ENCODE results near the gene UTS2B.
A peak's percentile ranks its signal among the peaks of the same experiment; 100 is the strongest.

The UTS2B gene

DNA sequence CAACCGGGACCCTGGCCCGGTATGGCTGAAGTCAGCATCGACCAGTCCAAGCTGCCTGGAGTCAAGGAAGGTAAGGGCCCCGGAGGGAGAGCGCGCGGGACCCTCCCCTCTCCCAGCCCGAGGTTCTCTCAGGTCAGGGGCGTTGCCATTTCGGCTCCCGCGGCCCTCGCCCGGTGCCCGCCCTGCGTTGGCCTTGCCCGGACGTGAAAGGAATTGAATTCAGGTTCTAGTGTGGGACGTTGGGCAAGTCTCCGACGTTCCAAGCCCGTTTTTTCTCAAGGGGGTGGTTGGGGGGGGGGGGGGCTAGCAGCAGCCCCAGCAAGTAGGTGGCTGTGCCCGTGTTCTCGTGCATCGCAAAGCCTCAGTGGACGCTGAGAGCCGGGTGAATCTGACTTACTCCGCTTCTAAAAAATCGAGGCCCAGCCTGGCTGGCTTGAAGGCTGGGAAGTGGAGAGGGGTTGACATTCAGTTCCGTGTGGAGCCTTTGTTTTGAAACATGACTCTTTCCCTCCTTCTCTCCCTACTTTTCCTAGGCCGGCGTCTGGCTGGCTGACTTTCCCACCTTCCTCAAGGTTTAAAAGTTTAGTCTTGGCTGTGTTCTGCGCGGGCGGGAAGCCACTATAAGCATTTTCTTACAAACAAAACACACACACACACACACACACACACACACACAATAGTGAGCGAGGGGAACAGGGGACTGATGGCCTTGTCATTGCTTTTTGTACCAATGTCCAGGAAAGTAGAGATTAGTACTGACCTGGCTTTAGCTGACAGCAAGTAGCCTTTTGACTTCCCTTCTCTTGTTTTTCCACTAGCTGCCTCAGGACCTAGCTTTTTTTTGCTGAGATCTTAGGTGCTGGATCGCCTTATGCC is at the start of gene UTS2B:
TSS of gene UTS2B (minus strand) at position 873 of the 876 bp plus-strand sequence. CDS start 48,337 bp downstream, outside the sequence.
- DNase-seq (ENCODE audit: extremely low spot score), result peak; percentile 37
- ChIA-PET CTCF (no interaction called here), POLR2A (interaction anchor here (0.7 to 1.4 kb wide), 3 partner anchors 27 to 132 kb away, joined by 3 to 4 read pairs (median 4); no protein-coding TSS in a partner anchor)
- TF ChIP-seq HDGF (IDR thresholded peaks at IDR 0.05; ENCODE audit: borderline replicate concordance) (no peak), L3MBTL2 (conservative IDR thresholded peaks at IDR 0.05) (0 out of 2 replicates have a peak, but pooled peaks have one; percentile 26)

DNA sequence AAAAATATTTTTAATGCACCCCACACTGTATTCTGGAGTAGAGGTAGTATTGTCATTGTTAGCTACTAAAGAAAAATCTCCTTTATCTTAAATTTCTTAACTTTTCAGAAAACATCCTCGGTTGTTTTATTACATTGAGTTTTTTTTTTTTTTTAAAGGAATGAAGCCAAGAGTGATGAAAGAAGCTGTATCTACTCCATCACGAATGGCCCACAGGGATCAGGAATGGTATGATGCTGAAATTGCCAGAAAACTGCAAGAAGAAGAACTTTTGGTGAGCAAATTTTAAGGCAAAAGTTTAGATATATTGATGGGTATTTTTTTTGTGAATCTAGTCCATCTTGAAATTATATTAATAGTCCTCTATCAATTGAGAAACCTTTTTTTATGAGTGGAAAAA is 49.7 kb upstream of the UTS2B start:
- TF ChIP-seq ARNT (IDR thresholded peaks at IDR 0.05) (no peak), SP1 (IDR thresholded peaks at IDR 0.05) (no peak), SUZ12 (IDR thresholded peaks at IDR 0.05) (no peak), LEF1 (IDR thresholded peaks at IDR 0.05; ENCODE audit: borderline replicate concordance) (no peak), FOXM1 (IDR thresholded peaks at IDR 0.05; ENCODE audit: borderline replicate concordance) (no peak), ELF4 (IDR thresholded peaks at IDR 0.05) (no peak), HDGF (IDR thresholded peaks at IDR 0.05; ENCODE audit: borderline replicate concordance) (no peak), FOXK2 (IDR thresholded peaks at IDR 0.05) (no peak), CTBP1 (IDR thresholded peaks at IDR 0.05; ENCODE audit: borderline replicate concordance) (no peak), TARDBP (IDR thresholded peaks at IDR 0.05) (no peak), NFRKB (IDR thresholded peaks at IDR 0.05) (no peak), ZNF384 (IDR thresholded peaks at IDR 0.05) (no peak), FOXA1 (IDR thresholded peaks at IDR 0.05) (no peak), L3MBTL2 (conservative IDR thresholded peaks at IDR 0.05) (no peak), BHLHE40 (IDR thresholded peaks at IDR 0.05; ENCODE audit: borderline replicate concordance) (no peak)
- TF ChIP-seq, protein P1, sequence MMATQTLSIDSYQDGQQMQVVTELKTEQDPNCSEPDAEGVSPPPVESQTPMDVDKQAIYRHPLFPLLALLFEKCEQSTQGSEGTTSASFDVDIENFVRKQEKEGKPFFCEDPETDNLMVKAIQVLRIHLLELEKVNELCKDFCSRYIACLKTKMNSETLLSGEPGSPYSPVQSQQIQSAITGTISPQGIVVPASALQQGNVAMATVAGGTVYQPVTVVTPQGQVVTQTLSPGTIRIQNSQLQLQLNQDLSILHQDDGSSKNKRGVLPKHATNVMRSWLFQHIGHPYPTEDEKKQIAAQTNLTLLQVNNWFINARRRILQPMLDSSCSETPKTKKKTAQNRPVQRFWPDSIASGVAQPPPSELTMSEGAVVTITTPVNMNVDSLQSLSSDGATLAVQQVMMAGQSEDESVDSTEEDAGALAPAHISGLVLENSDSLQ (IDR thresholded peaks at IDR 0.05), result no peak
- CTCF ChIA-PET, result interaction anchor here (0.7 kb wide), 1 partner anchor 1824 kb away, joined by 3 read pairs; no protein-coding TSS in a partner anchor
- no peak for DNase-seq (ENCODE audit: extremely low spot score)
- POLR2A ChIA-PET, result no interaction called here

GRCh38 chr3:191379446-191379845 is 49.1 kb upstream of the UTS2B start:
- CTCF ChIA-PET, result no interaction called here
- DNase-seq (ENCODE audit: extremely low spot score), result no peak
- POLR2A ChIA-PET, result no interaction called here
- TF ChIP-seq FOXM1 (IDR thresholded peaks at IDR 0.05; ENCODE audit: borderline replicate concordance) (no peak), L3MBTL2 (conservative IDR thresholded peaks at IDR 0.05) (no peak), ARNT (IDR thresholded peaks at IDR 0.05) (no peak), FOXK2 (IDR thresholded peaks at IDR 0.05) (no peak), ELF4 (IDR thresholded peaks at IDR 0.05) (no peak), FOXA1 (IDR thresholded peaks at IDR 0.05) (no peak), ZNF384 (IDR thresholded peaks at IDR 0.05) (no peak), HDGF (IDR thresholded peaks at IDR 0.05; ENCODE audit: borderline replicate concordance) (no peak), LEF1 (IDR thresholded peaks at IDR 0.05; ENCODE audit: borderline replicate concordance) (no peak)
- TF ChIP-seq, protein P1 (IDR thresholded peaks at IDR 0.05), result no peak

GRCh38 chr3:191378142-191378812 is 48.0 kb upstream of the UTS2B start:
- ChIA-PET CTCF (no interaction called here), POLR2A (no interaction called here)
- DNase-seq (ENCODE audit: extremely low spot score), result no peak
- TF ChIP-seq SUZ12 (IDR thresholded peaks at IDR 0.05) (no peak), BHLHE40 (IDR thresholded peaks at IDR 0.05; ENCODE audit: borderline replicate concordance) (no peak), FOXA1 (IDR thresholded peaks at IDR 0.05) (no peak), SP1 (IDR thresholded peaks at IDR 0.05) (no peak), FOXM1 (IDR thresholded peaks at IDR 0.05; ENCODE audit: borderline replicate concordance) (no peak), ELF4 (IDR thresholded peaks at IDR 0.05) (no peak), NFRKB (IDR thresholded peaks at IDR 0.05) (no peak), ZNF384 (IDR thresholded peaks at IDR 0.05) (no peak), L3MBTL2 (conservative IDR thresholded peaks at IDR 0.05) (no peak), ARNT (IDR thresholded peaks at IDR 0.05) (no peak)

- ChIA-PET CTCF (interaction anchor here (0.6 kb wide), 1 partner anchor 919 kb away, joined by 3 read pairs; no protein-coding TSS in a partner anchor), POLR2A (no interaction called here)
- TF ChIP-seq FOXA1 (IDR thresholded peaks at IDR 0.05) (no peak), NFRKB (IDR thresholded peaks at IDR 0.05) (no peak), CTBP1 (IDR thresholded peaks at IDR 0.05; ENCODE audit: borderline replicate concordance) (no peak), FOXM1 (IDR thresholded peaks at IDR 0.05; ENCODE audit: borderline replicate concordance) (no peak), ZNF384 (IDR thresholded peaks at IDR 0.05) (no peak), FOXK2 (IDR thresholded peaks at IDR 0.05) (no peak), BHLHE40 (IDR thresholded peaks at IDR 0.05; ENCODE audit: borderline replicate concordance) (no peak), L3MBTL2 (conservative IDR thresholded peaks at IDR 0.05) (no peak), ARNT (IDR thresholded peaks at IDR 0.05) (no peak), ELF4 (IDR thresholded peaks at IDR 0.05) (no peak), HDGF (IDR thresholded peaks at IDR 0.05; ENCODE audit: borderline replicate concordance) (no peak)
- TF ChIP-seq, protein P1 (IDR thresholded peaks at IDR 0.05), result no peak
- no peak for DNase-seq (ENCODE audit: extremely low spot score)
Measured at GRCh38 chr3:191376516-191377141, 46.3 kb upstream of the UTS2B start.
